ENCODE results near the gene KCNN4.

Gene KCNN4

GRCh38 chr19:43784981-43785808 lies 4.4 kb upstream of the KCNN4 start (continued):
- TF ChIP-seq HIC1 (tag by site-specific recombination; IDR thresholded peaks at IDR 0.05) (no peak; the same call in 1 of the 2 replicates), SCRT1 (tag by site-specific recombination; IDR thresholded peaks at IDR 0.05; ENCODE audit: borderline replicate concordance) (no peak), ZNF544 (tag by site-specific recombination; IDR thresholded peaks at IDR 0.05) (no peak), ZNF184 (tag by site-specific recombination; IDR thresholded peaks at IDR 0.05) (no peak), MEIS1 (CRISPR knock-in tag; IDR thresholded peaks at IDR 0.05; ENCODE audit: borderline replicate concordance) (no peak), KLF1 (tag by site-specific recombination; IDR thresholded peaks at IDR 0.05) (no peak; the same call in 1 of the 2 replicates), PRDM6 (tag by site-specific recombination; IDR thresholded peaks at IDR 0.05) (no peak), PRDM2 (tag by site-specific recombination; IDR thresholded peaks at IDR 0.05; ENCODE audit: borderline replicate concordance) (no peak), ZNF549 (tag by site-specific recombination; IDR thresholded peaks at IDR 0.05) (no peak), ZNF518A (tag by site-specific recombination; conservative IDR thresholded peaks at IDR 0.05; ENCODE audit: low read depth) (no peak), FEZF1 (tag by site-specific recombination; IDR thresholded peaks at IDR 0.05) (no peak), KLF16 (tag by site-specific recombination; IDR thresholded peaks at IDR 0.05) (no peak), ZNF660 (tag by site-specific recombination; IDR thresholded peaks at IDR 0.05) (peak; percentile 93), ZEB2 (tag by site-specific recombination; IDR thresholded peaks at IDR 0.05) (peak; percentile 76), GLI2 (tag by site-specific recombination; IDR thresholded peaks at IDR 0.05; ENCODE audit: borderline replicate concordance, low read depth) (no peak), ZNF121 (tag by site-specific recombination; IDR thresholded peaks at IDR 0.05) (no peak), ZNF48 (tag by site-specific recombination; IDR thresholded peaks at IDR 0.05) (no peak), ZNF623 (tag by site-specific recombination; IDR thresholded peaks at IDR 0.05) (0 out of 2 replicates have a peak, but pooled peaks have one; percentile 7), ZNF600 (tag by site-specific recombination; IDR thresholded peaks at IDR 0.05) (0 out of 2 replicates have a peak, but pooled peaks have one; percentile 24), ZBTB8A (tag by site-specific recombination; IDR thresholded peaks at IDR 0.05) (no peak; the same call in 1 of the 2 replicates), ZBTB7A (tag by site-specific recombination; IDR thresholded peaks at IDR 0.05; ENCODE audit: low read depth) (0 out of 2 replicates have a peak, but pooled peaks have one; percentile 31), ZNF354C (tag by site-specific recombination; IDR thresholded peaks at IDR 0.05; ENCODE audit: borderline replicate concordance, low read depth) (no peak), MYNN (tag by site-specific recombination; IDR thresholded peaks at IDR 0.05; ENCODE audit: borderline replicate concordance) (no peak), HOXC10 (CRISPR knock-in tag; IDR thresholded peaks at IDR 0.05) (no peak), ZNF830 (tag by site-specific recombination; IDR thresholded peaks at IDR 0.05; ENCODE audit: low read depth) (no peak)
